HepG2 (cell line): Measurements from ENCODE around the gene TNFAIP3. TPM values are rescaled to one million over a fixed set of nuclear protein-coding genes. Genes with fewer than 3 reads are reported as not detected.

ENCODE experiments used
- BRD4 ChIP-seq: sonication (generic); formaldehyde crosslinking; IDR thresholded peaks from 2 replicates; pipeline ENCODE4 v1.4.0; 2020; ENCODE audit warnings: missing genetic modification reagents
- GATA4 ChIP-seq: sonication (generic); IDR thresholded peaks from 2 replicates; pipeline ENCODE4 v1.6.1; 2016; ENCODE audit warnings: antibody characterized with exemption, low read depth, borderline replicate concordance
- HMGXB3 ChIP-seq: sonication (generic); formaldehyde crosslinking; IDR thresholded peaks from 2 replicates; pipeline ENCODE4 v1.4.0; 2020; ENCODE audit warnings: missing genetic modification reagents, borderline replicate concordance
- KDM2A ChIP-seq: sonication (generic); formaldehyde crosslinking; IDR thresholded peaks from 2 replicates; pipeline ENCODE4 v1.4.0; 2020; ENCODE audit warnings: low read depth, missing genetic modification reagents, borderline replicate concordance
- SMAD9 ChIP-seq: sonication (generic); formaldehyde crosslinking; IDR thresholded peaks from 2 replicates; pipeline ENCODE4 v1.5.1; 2020; ENCODE audit warnings: mild to moderate bottlenecking, missing genetic modification reagents
- SNAPC4 ChIP-seq: sonication (generic); formaldehyde crosslinking; IDR thresholded peaks from 2 replicates; pipeline ENCODE4 v1.4.0; 2020; ENCODE audit warnings: mild to moderate bottlenecking, missing genetic modification reagents
- STAT6 ChIP-seq: sonication (generic); formaldehyde crosslinking; IDR thresholded peaks from 2 replicates; pipeline ENCODE4 v1.4.0; 2020; ENCODE audit warnings: missing genetic modification reagents, mild to moderate bottlenecking, borderline replicate concordance
- ZNF142 ChIP-seq: sonication (generic); formaldehyde crosslinking; IDR thresholded peaks from 2 replicates; pipeline ENCODE4 v1.4.0; 2020; ENCODE audit warnings: missing genetic modification reagents
- ZNF225 ChIP-seq: sonication (generic); formaldehyde crosslinking; IDR thresholded peaks from 2 replicates; pipeline ENCODE4 v1.4.0; 2020; ENCODE audit warnings: mild to moderate bottlenecking, missing genetic modification reagents
- polyA plus RNA-seq, 8 experiments: library from polyadenylated mRNA; depleted of rRNA in 3 of 8; stranded (reverse) in 7 of 8; unstranded in 1 of 8; fragments of >200 nt; fragmentation: Illumina TruSeq in 4 of 8; extraction: Trizol in 4 of 8; gene quantifications; 2 replicates each; pipeline versions ENCODE4 v1.2.1 to v1.2.3, GENCODE V29; 2011 to 2016; ENCODE audit warnings: low read depth in 4 of 8, missing spikeins in 1 of 8, mixed read lengths in 1 of 8; ENCODE audit not compliant: insufficient read depth in 1 of 8
- total RNA-seq, 5 experiments: library from RNA; depleted of rRNA; stranded (reverse); fragments of >200 nt; fragmentation: Illumina TruSeq; extraction: Trizol; gene quantifications; 2 replicates each; pipeline ENCODE4 v1.2.3, GENCODE V29; 2016; ENCODE audit warnings: low read depth in 1 of 5

TNFAIP3 gene
- total and polyA plus RNA-seq, 2 of the 13 experiments (the other 11 are each of a cell fraction or from before 2014, with no cell fraction given), result 28.2 to 47.1 TPM

GRCh38 chr6:137866914-137867684, at the start of gene TNFAIP3 (continued):
- TF ChIP-seq ZNF142 (CRISPR knock-in tag), result no peak; the same call in 1 of the 2 replicates
- TF ChIP-seq SNAPC4 (CRISPR knock-in tag), result peak; percentile 91
- TF ChIP-seq ZNF225, result no peak; the same call in 1 of the 2 replicates
- TF ChIP-seq BRD4, result peak; percentile 87
- no peak; the same call in 1 of the 2 replicates for TF ChIP-seq HMGXB3 (CRISPR knock-in tag)
- TF ChIP-seq STAT6, result no peak
- TF ChIP-seq GATA4, result no peak
- TF ChIP-seq SMAD9 (CRISPR knock-in tag), result no peak
- TF ChIP-seq KDM2A (CRISPR knock-in tag), result peak; percentile 96
